ENCODE results near the gene CBFA2T2.
"Not testable (repeated sequence)": the region's sequence is repeated elsewhere in the genome, so short reads cannot be mapped to it uniquely, and the experiment has no call there.

CBFA2T2 gene

DNA sequence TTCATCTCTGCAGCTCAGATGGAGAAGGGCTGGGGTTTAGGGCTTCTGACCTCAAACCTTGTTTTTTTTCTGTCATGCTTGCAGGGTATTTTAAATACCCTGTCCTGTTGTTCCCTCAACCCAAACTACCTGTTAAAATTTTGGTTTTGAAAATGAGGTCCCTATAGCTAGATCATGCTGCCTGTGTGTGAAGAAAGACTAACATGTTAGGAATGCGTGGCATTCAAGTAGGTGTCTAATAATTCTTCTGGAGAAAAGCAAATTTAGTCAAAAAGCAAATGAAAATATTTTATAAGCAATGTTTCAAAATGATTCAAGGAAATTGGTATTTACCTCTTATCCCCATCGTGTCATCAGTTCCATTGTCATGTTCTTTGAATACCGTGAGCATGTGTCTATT lies 95.1 kb downstream of the CBFA2T2 start:
- TF ChIP-seq, protein P1, sequence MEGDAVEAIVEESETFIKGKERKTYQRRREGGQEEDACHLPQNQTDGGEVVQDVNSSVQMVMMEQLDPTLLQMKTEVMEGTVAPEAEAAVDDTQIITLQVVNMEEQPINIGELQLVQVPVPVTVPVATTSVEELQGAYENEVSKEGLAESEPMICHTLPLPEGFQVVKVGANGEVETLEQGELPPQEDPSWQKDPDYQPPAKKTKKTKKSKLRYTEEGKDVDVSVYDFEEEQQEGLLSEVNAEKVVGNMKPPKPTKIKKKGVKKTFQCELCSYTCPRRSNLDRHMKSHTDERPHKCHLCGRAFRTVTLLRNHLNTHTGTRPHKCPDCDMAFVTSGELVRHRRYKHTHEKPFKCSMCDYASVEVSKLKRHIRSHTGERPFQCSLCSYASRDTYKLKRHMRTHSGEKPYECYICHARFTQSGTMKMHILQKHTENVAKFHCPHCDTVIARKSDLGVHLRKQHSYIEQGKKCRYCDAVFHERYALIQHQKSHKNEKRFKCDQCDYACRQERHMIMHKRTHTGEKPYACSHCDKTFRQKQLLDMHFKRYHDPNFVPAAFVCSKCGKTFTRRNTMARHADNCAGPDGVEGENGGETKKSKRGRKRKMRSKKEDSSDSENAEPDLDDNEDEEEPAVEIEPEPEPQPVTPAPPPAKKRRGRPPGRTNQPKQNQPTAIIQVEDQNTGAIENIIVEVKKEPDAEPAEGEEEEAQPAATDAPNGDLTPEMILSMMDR (IDR thresholded peaks at IDR 0.05; ENCODE audit: unreplicated experiment in 3 of 3) = no peak
- Mint-ChIP-seq H3K4me1 (peaks cover 22% of the 10 kb centered on the region), H3K9me3 (no peaks in the 10 kb centered on the region), H3K27ac (no peak overlapping the region), H3K4me3 (no peak overlapping the region), H3K36me3 (ENCODE audit: low read depth) (no peaks in the 10 kb centered on the region), H3K27me3 (ENCODE audit: low read depth) (no peaks in the 10 kb centered on the region)

- no peaks in the 10 kb centered on the region for H3K9me3 Mint-ChIP-seq
- H3K36me3 Mint-ChIP-seq (ENCODE audit: low read depth) = no peaks in the 10 kb centered on the region
- TF ChIP-seq, protein P1 (IDR thresholded peaks at IDR 0.05; ENCODE audit: unreplicated experiment in 3 of 3) = no peak
- no peak overlapping the region for H3K27ac Mint-ChIP-seq
- no peaks in the 10 kb centered on the region for H3K27me3 Mint-ChIP-seq (ENCODE audit: low read depth)
- no peak overlapping the region for H3K4me3 Mint-ChIP-seq
- H3K4me1 Mint-ChIP-seq = peaks cover 22% of the 10 kb centered on the region
Measured at GRCh38 chr20:33585413-33585812, 95.5 kb downstream of the CBFA2T2 start.

DNA sequence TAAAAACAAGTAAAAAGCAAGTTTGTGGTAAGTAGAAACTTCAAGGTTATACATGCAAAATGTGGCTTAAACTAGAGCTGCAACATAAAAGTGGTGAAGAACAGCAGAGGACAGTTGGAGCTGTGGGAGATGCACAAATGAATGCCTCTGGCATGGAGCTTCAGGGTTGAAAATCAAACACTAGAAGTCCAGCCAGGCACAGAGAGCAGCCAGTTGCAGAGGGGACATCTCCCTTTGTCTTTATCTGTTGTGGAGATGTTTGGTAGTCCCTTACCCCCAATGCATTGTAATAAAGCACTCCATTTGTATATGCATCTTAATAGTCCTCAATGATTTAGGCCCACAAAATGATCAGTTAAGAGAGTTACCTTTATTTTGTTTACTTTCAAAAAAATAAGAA lies 99.2 kb downstream of the CBFA2T2 start:
- Mint-ChIP-seq H3K27me3 (ENCODE audit: low read depth) (no peaks in the 10 kb centered on the region), H3K9me3 (no peaks in the 10 kb centered on the region), H3K4me3 (no peak overlapping the region), H3K27ac (peak overlapping the region in 1 of 3 experiments; percentile 38), H3K4me1 (peaks cover 21% of the 10 kb centered on the region), H3K36me3 (ENCODE audit: low read depth) (no peaks in the 10 kb centered on the region)
- TF ChIP-seq, protein P1 (IDR thresholded peaks at IDR 0.05; ENCODE audit: unreplicated experiment in 3 of 3) = no peak

- not testable (repeated sequence) for H3K4me1 Mint-ChIP-seq; H3K9me3 Mint-ChIP-seq; H3K36me3 Mint-ChIP-seq (ENCODE audit: low read depth); H3K4me3 Mint-ChIP-seq; H3K27ac Mint-ChIP-seq; H3K27me3 Mint-ChIP-seq (ENCODE audit: low read depth)
Measured at GRCh38 chr20:33591901-33592300, 102.0 kb downstream of the CBFA2T2 start.

DNA sequence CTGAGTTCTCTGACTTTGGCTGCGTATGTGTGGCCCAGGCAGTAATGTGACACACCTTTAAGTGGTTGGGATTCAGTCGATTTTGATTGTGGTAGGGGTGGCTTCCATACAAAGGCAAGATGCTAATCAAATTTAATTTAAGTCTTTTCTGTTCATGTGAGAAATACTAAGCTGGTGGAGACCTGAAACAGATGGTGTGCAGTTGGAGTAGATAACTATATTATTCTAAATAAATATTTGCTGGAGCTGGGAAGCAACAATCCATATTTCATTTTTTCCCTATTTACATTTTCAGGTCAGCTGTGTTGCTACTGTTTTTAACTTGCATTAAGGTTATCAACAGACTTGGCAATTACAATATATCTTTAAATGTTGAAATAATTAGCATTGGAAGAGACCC lies 104.8 kb downstream of the CBFA2T2 start:
- peaks cover 6% of the 10 kb centered on the region for H3K4me1 Mint-ChIP-seq
- no peaks in the 10 kb centered on the region for H3K27me3 Mint-ChIP-seq (ENCODE audit: low read depth)
- H3K27ac Mint-ChIP-seq = no peak overlapping the region

GRCh38 chr20:33600414-33600813 lies 110.5 kb downstream of the CBFA2T2 start:
- Mint-ChIP-seq H3K36me3 (ENCODE audit: low read depth) (peaks cover 39% of the 10 kb centered on the region), H3K4me1 (no peaks in the 10 kb centered on the region), H3K9me3 (no peaks in the 10 kb centered on the region), H3K4me3 (no peak overlapping the region), H3K27me3 (ENCODE audit: low read depth) (no peaks in the 10 kb centered on the region), H3K27ac (no peak overlapping the region)
- TF ChIP-seq, protein P1 (IDR thresholded peaks at IDR 0.05; ENCODE audit: unreplicated experiment in 3 of 3) = no peak

More for the DNA sequence above, 104.8 kb downstream of the CBFA2T2 start:
- H3K36me3 Mint-ChIP-seq (ENCODE audit: low read depth) = peaks cover 20% of the 10 kb centered on the region
- H3K4me3 Mint-ChIP-seq = no peak overlapping the region
- H3K9me3 Mint-ChIP-seq = no peaks in the 10 kb centered on the region
- TF ChIP-seq, protein P1 (IDR thresholded peaks at IDR 0.05; ENCODE audit: unreplicated experiment in 3 of 3) = no peak
